GM18520 (cell line): ENCODE measurements around the gene ESF1.

ENCODE experiments used
- ATAC-seq: cut with Tn5 transposase; IDR thresholded peaks from one replicate; pipeline ENCODE4 v1.9.1; 2021; ENCODE audit not compliant: unreplicated experiment

The ESF1 gene

GRCh38 chr20:13684566-13685222 is 100.0 kb downstream of the ESF1 start:
- peak; percentile 33 for ATAC-seq

GRCh38 chr20:13683833-13684232 is 100.9 kb downstream of the ESF1 start:
- ATAC-seq: no peak

GRCh38 chr20:13681248-13682125 is 103.2 kb downstream of the ESF1 start:
- peak; percentile 90 for ATAC-seq

- no peak for ATAC-seq
These were observed 105.8 kb downstream of the ESF1 start for GRCh38 chr20:13678944-13679343.

GRCh38 chr20:13677241-13677640 is 107.5 kb downstream of the ESF1 start:
- ATAC-seq: no peak

GRCh38 chr20:13676682-13677081 is 108.0 kb downstream of the ESF1 start:
- ATAC-seq: no peak

- ATAC-seq: no peak
These were observed 112.0 kb downstream of the ESF1 start for GRCh38 chr20:13672690-13673089.

GRCh38 chr20:13671916-13672378 is 112.8 kb downstream of the ESF1 start:
- ATAC-seq: no peak

- no peak for ATAC-seq
These were observed 113.2 kb downstream of the ESF1 start for GRCh38 chr20:13671512-13671911.

- ATAC-seq: no peak
These were observed 114.6 kb downstream of the ESF1 start for GRCh38 chr20:13670160-13670559.

- no peak for ATAC-seq
These were observed 118.9 kb downstream of the ESF1 start for GRCh38 chr20:13665709-13666395.
